T47D (cell line): Measurements from ENCODE around the gene KCNQ1.

Source experiments
- DNase-seq, 2 experiments: peaks; one replicate each; pipeline versions ENCODE4 v3.0.0 to v3.0.0-alpha.2; 2011 to 2012; ENCODE audit warnings: low read depth in 1 of 2, low spot score in 1 of 2
- JUND ChIP-seq: IDR thresholded peaks from 2 replicates; pipeline ENCODE4 v1.6.1; 2012; ENCODE audit warnings: low read depth
- in situ Hi-C: cut with HindIII; loops from 2 replicates; pipeline ENCODE4 v1.10.0; 2016; ENCODE audit warnings: low sequenced_read_pairs, low pct_unique_long_range_greater_than_20kb

KCNQ1 gene

GRCh38 chr11:2685051-2685450, 240.2 kb downstream of the KCNQ1 start:
- no peak for TF ChIP-seq JUND
- DNase-seq: no peak
- in situ Hi-C loops: no loop called here

GRCh38 chr11:2685566-2686359, 241.0 kb downstream of the KCNQ1 start:
- DNase-seq: no peak
- TF ChIP-seq JUND: no peak
- in situ Hi-C loops: no loop called here

- no peak for DNase-seq
- TF ChIP-seq JUND: no peak
- in situ Hi-C loops: no loop called here
These were observed 241.8 kb downstream of the KCNQ1 start for GRCh38 chr11:2686360-2687222.

- no peak for DNase-seq
- in situ Hi-C loops: no loop called here
- TF ChIP-seq JUND: no peak
These were observed 242.4 kb downstream of the KCNQ1 start for GRCh38 chr11:2687223-2687530.

GRCh38 chr11:2687782-2688191, 243.0 kb downstream of the KCNQ1 start:
- no peak for DNase-seq
- in situ Hi-C loops: no loop called here
- TF ChIP-seq JUND: no peak

- no peak for TF ChIP-seq JUND
- DNase-seq: no peak
- in situ Hi-C loops: no loop called here
These were observed 243.8 kb downstream of the KCNQ1 start for GRCh38 chr11:2688381-2689231.

- no peak for TF ChIP-seq JUND
- no peak for DNase-seq
- in situ Hi-C loops: no loop called here
These were observed 245.1 kb downstream of the KCNQ1 start for GRCh38 chr11:2689651-2690575.

GRCh38 chr11:2690596-2691354, 246.0 kb downstream of the KCNQ1 start:
- in situ Hi-C loops: no loop called here
- DNase-seq: no peak
- TF ChIP-seq JUND: no peak

- TF ChIP-seq JUND: no peak
- in situ Hi-C loops: no loop called here
These were observed 246.6 kb downstream of the KCNQ1 start for GRCh38 chr11:2691355-2691761.

GRCh38 chr11:2691991-2692875, 247.4 kb downstream of the KCNQ1 start:
- no peak for TF ChIP-seq JUND
- in situ Hi-C loops: no loop called here
- peak in 1 of 2 experiments; percentile 27 for DNase-seq

More at GRCh38 chr11:2691355-2691761, 246.6 kb downstream of the KCNQ1 start:
- no peak for DNase-seq
